Stimulated activated CD4-positive, alpha-beta T cell treated with anti-CD3 and anti-CD28 coated beads, Interleukin-1b, Interleukin-23, amount 100 ng/mL, for 4 hours (primary cell): ENCODE measurements around the gene ENPP7.

Source experiments
- DNase-seq, 2 donors: peaks; one replicate each; pipeline ENCODE4 v3.0.0-alpha.2; 2020; ENCODE audit warnings: low read depth in 2 of 2

The ENPP7 gene

GRCh38 chr17:79791735-79792161 lies 61.0 kb downstream of the ENPP7 start:
- DNase-seq = no peak
